B cell (primary cell): ENCODE data around the gene DNAJA3. TPM values are rescaled to one million over a fixed set of nuclear protein-coding genes. Genes with fewer than 3 reads are reported as not detected.

Source experiments
- ATAC-seq: fragments of 200-7000 bp; cut with Tn5 transposase; one replicate; pipeline ENCODE4 v1.10.0; 2021; ENCODE audit warnings: low read depth, mild to moderate bottlenecking, moderate number of reproducible peaks, moderate library complexity
- CTCF ChIA-PET: fragments of 350-600 bp; sonication (Branson Sonifier 250); formaldehyde crosslinking; loops from one replicate; lab custom pipeline; 2021; ENCODE audit warnings: antibody characterized with exemption, inconsistent platforms; lab: Charles Lee
- POLR2A ChIA-PET: fragments of 350-600 bp; sonication (Branson Sonifier 250); formaldehyde crosslinking; loops from one replicate; lab custom pipeline; 2021; ENCODE audit warnings: antibody characterized with exemption; lab: Charles Lee
- DNase-seq: peaks from one replicate; pipeline ENCODE4 v3.0.0; 2013
- H2AFZ ChIP-seq: 2 replicates; pipeline ENCODE4 v1.6.1; 2012; ENCODE audit warnings: mild to moderate bottlenecking, low read depth, low read length; ENCODE audit not compliant: insufficient read depth, poor library complexity, severe bottlenecking
- H3K27ac ChIP-seq, 2 donors: 1 replicate in 1 of 2; 2 replicates in 1 of 2; pipeline ENCODE4 v1.5.1; 2012 to 2013; ENCODE audit warnings: low read length in 2 of 2, mild to moderate bottlenecking in 2 of 2, moderate library complexity in 1 of 2
- H3K27me3 ChIP-seq, 4 experiments: fragments of 200-600 bp in 1 of 4; sonication (generic) in 1 of 4; replicated peaks in 1 of 4; 1 replicate in 2 of 4; 2 replicates in 2 of 4; pipeline versions ENCODE4 v1.6.1 to v1.7.0; 2013 to 2016; ENCODE audit warnings: low read length in 3 of 4, mild to moderate bottlenecking in 2 of 4, mixed read lengths in 1 of 4, moderate library complexity in 1 of 4; ENCODE audit not compliant: insufficient read depth in 4 of 4, control insufficient read depth in 3 of 4; ENCODE audit errors: control extremely low read depth in 1 of 4
- H3K36me3 ChIP-seq, 2 experiments: replicated peaks in 1 of 2; 1 replicate in 1 of 2; 2 replicates in 1 of 2; pipeline versions ENCODE4 v1.6.1 to v1.7.1; 2013; ENCODE audit warnings: low read length in 1 of 2; ENCODE audit not compliant: insufficient read depth in 2 of 2, control insufficient read depth in 1 of 2; ENCODE audit errors: control extremely low read depth in 1 of 2, extremely low read depth in 1 of 2
- H3K4me1 ChIP-seq, 2 donors: fragments of 200-600 bp in 1 of 2; sonication (generic) in 1 of 2; 1 replicate in 1 of 2; 2 replicates in 1 of 2; pipeline versions ENCODE4 v1.5.1 to v1.6.1; 2013 to 2017; ENCODE audit warnings: low read length in 2 of 2; ENCODE audit not compliant: control insufficient read depth in 2 of 2, insufficient read depth in 2 of 2
- H3K4me2 ChIP-seq: replicated peaks from 2 replicates; pipeline ENCODE3; 2012; ENCODE audit warnings: mild to moderate bottlenecking, low read depth, low read length; ENCODE audit not compliant: poor library complexity, severe bottlenecking
- H3K4me3 ChIP-seq, 5 experiments: fragments of 200-600 bp in 1 of 5; sonication (generic) in 1 of 5; 1 replicate in 3 of 5; 2 replicates in 2 of 5; pipeline versions ENCODE4 v1.5.1 to v1.7.0; 2011 to 2016; ENCODE audit warnings: low read length in 4 of 5, mild to moderate bottlenecking in 4 of 5, low read depth in 2 of 5, control low read depth in 1 of 5, moderate library complexity in 1 of 5; ENCODE audit not compliant: insufficient read depth in 1 of 5; ENCODE audit errors: control extremely low read depth in 1 of 5, extremely low read depth in 1 of 5
- H3K79me2 ChIP-seq: fragments of 200-600 bp; sonication (generic); one replicate; pipeline ENCODE4 v1.6.0; 2016; ENCODE audit warnings: low read length; ENCODE audit not compliant: control insufficient read depth, insufficient read depth
- H3K9ac ChIP-seq: fragments of 200-600 bp; sonication (generic); 2 replicates; pipeline ENCODE4 v1.6.1; 2017; ENCODE audit warnings: mild to moderate bottlenecking, low read length, moderate library complexity
- H3K9me3 ChIP-seq, 3 donors: one replicate each; pipeline versions ENCODE4 v1.6.1 to v1.7.1; 2013; ENCODE audit warnings: low read length in 2 of 3; ENCODE audit not compliant: control insufficient read depth in 2 of 3, insufficient read depth in 1 of 3; ENCODE audit errors: control extremely low read depth in 1 of 3
- H4K20me1 ChIP-seq: 2 replicates; pipeline ENCODE4 v1.6.0; 2012; ENCODE audit warnings: mild to moderate bottlenecking, low read length; ENCODE audit not compliant: insufficient read depth, control insufficient read depth, poor library complexity, severe bottlenecking
- H3K27ac Mint-ChIP-seq: one replicate; pipeline ENCODE4 v1.8.0; 2021; ENCODE audit warnings: mixed read lengths
- H3K27me3 Mint-ChIP-seq: one replicate; pipeline ENCODE4 v1.8.0; 2021; ENCODE audit warnings: mixed read lengths
- H3K4me1 Mint-ChIP-seq: one replicate; pipeline ENCODE4 v1.8.0; 2021; ENCODE audit warnings: mixed read lengths
- H3K4me3 Mint-ChIP-seq: one replicate; pipeline ENCODE4 v1.8.0; 2021; ENCODE audit warnings: mixed read lengths
- H3K9me3 Mint-ChIP-seq: one replicate; pipeline ENCODE4 v1.8.0; 2022; ENCODE audit warnings: mixed read lengths; ENCODE audit not compliant: insufficient read depth
- CTCF ChIP-seq: fragments of 200-600 bp; IDR thresholded peaks from one replicate; pipeline ENCODE4 v1.8.0; 2022; ENCODE audit warnings: antibody characterized with exemption, mild to moderate bottlenecking
- EZH2 ChIP-seq: IDR thresholded peaks from 2 replicates; pipeline ENCODE4 v1.6.1; 2012; ENCODE audit warnings: borderline replicate concordance, low read depth, mild to moderate bottlenecking, moderate library complexity, low read length; ENCODE audit not compliant: insufficient read depth, poor library complexity, severe bottlenecking
- WGBS: methylation state at CpG from one replicate; pipeline ENCODE4 v1.1.5; 2013; ENCODE audit warnings: missing lambda C conversion rate; ENCODE audit not compliant: insufficient coverage; 5-methylcytosine and 5-hydroxymethylcytosine counted together
- intact Hi-C: fragments of 100-400 bp; cut with micrococcal nuclease; formaldehyde crosslinking; loops from one replicate; pipeline ENCODE4 v1.10.0; 2022
- polyA plus RNA-seq: library from polyadenylated mRNA; depleted of rRNA; stranded (reverse); fragments of >200 nt; gene quantifications from 2 replicates; pipeline ENCODE4 v1.2.3, GENCODE V29; 2012
- total RNA-seq, 2 donors: library from RNA; stranded (reverse); fragments of 120-200 nt in 1 of 2; gene quantifications; 1 replicate in 1 of 2; 2 replicates in 1 of 2; pipeline versions ENCODE4 v1.2.3 to v1.2.4, GENCODE V29; 2013 to 2022

DNAJA3 gene
- total and polyA plus RNA-seq, 2 donors (not counting 1 experiment from before 2014, with no cell fraction given) = 59.3 to 67.7 TPM

GRCh38 chr16:4428500-4428899 is 2.8 kb downstream of the DNAJA3 start:
- ATAC-seq = no peak
- H3K27ac ChIP-seq = no peak overlapping the region
- Mint-ChIP-seq H3K9me3 (no peaks in the 10 kb centered on the region), H3K27ac (no peak overlapping the region), H3K4me1 (peaks cover 25% of the 10 kb centered on the region), H3K27me3 (no peaks in the 10 kb centered on the region), H3K4me3 (no peak overlapping the region)
- intact Hi-C loops = no loop called here
- peaks cover 4 to 15% of the 10 kb centered on the region in 2 experiments for H3K36me3 ChIP-seq
- peaks cover 14 to 20% of the 10 kb centered on the region in 2 donors for H3K4me1 ChIP-seq
- CTCF ChIA-PET = interaction anchor here (0.6 to 1.1 kb wide), 3 partner anchors 24 to 120 kb away, joined by 4 to 5 read pairs (median 4); no protein-coding TSS in a partner anchor
- peaks cover 74% of the 10 kb centered on the region for H3K79me2 ChIP-seq
- TF ChIP-seq CTCF (no peak), EZH2 (no peak)
- no peak overlapping the region for H2AFZ ChIP-seq
- H3K4me3 ChIP-seq = no peak overlapping the region
- peaks cover 3% of the 10 kb centered on the region for H4K20me1 ChIP-seq
- POLR2A ChIA-PET = no interaction called here
- no peaks in the 10 kb centered on the region for H3K27me3 ChIP-seq
- DNase-seq = no peak
- no peaks in the 10 kb centered on the region for H3K9me3 ChIP-seq
- WGBS = 91% methylated on average over 6 of the region's 7 CpGs
- no peak overlapping the region for H3K4me2 ChIP-seq
- no peak overlapping the region for H3K9ac ChIP-seq

- no peak overlapping the region for H3K4me3 Mint-ChIP-seq
- peaks cover 10 to 14% of the 10 kb centered on the region in 2 donors for H3K4me1 ChIP-seq
- WGBS = 93% methylated on average over 5 of the region's 9 CpGs
- peaks cover 14% of the 10 kb centered on the region for H3K4me1 Mint-ChIP-seq
- no peak overlapping the region for H3K9ac ChIP-seq
- CTCF ChIA-PET = no interaction called here
- H3K27me3 Mint-ChIP-seq = no peaks in the 10 kb centered on the region
- no peaks in the 10 kb centered on the region for H3K9me3 ChIP-seq
- ATAC-seq (no peak), DNase-seq (no peak)
- H3K79me2 ChIP-seq = peaks cover 89% of the 10 kb centered on the region
- no peak overlapping the region for H2AFZ ChIP-seq
- H3K27ac ChIP-seq = no peak overlapping the region
- H3K27ac Mint-ChIP-seq = no peak overlapping the region
- TF ChIP-seq CTCF (no peak), EZH2 (no peak)
- peaks cover 3% of the 10 kb centered on the region for H4K20me1 ChIP-seq
- H3K9me3 Mint-ChIP-seq = no peaks in the 10 kb centered on the region
- H3K4me2 ChIP-seq = no peak overlapping the region
- H3K36me3 ChIP-seq = peaks cover 12 to 30% of the 10 kb centered on the region in 2 experiments
- H3K4me3 ChIP-seq = no peak overlapping the region
- intact Hi-C loops = no loop called here
- no peaks in the 10 kb centered on the region for H3K27me3 ChIP-seq
- POLR2A ChIA-PET = no interaction called here
Observed at GRCh38 chr16:4431023-4431422, 5.4 kb downstream of the DNAJA3 start.
